ENCODE measurements around the gene AUTS2.

AUTS2 gene

GRCh38 chr7:69873512-69873911 lies 275.2 kb downstream of the AUTS2 start:
- no peak overlapping the region for H3K9ac ChIP-seq (ENCODE audit: low read length)
- H3K79me2 ChIP-seq (ENCODE audit: insufficient read depth, low read length), result peaks cover 29% of the 10 kb centered on the region
- H3K4me3 ChIP-seq (ENCODE audit: insufficient read depth, low read length, poor library complexity, severe bottlenecking), result no peak overlapping the region
- no peaks in the 10 kb centered on the region for H3F3A ChIP-seq (ENCODE audit: insufficient read depth)
- TF ChIP-seq EZH2phosphoT487 (conservative IDR thresholded peaks at IDR 0.05; ENCODE audit: low read length), result no peak
- TF ChIP-seq CTCF (IDR thresholded peaks at IDR 0.05; ENCODE audit: insufficient read depth, low read length, poor library complexity, severe bottlenecking), result no peak
- H3K36me3 ChIP-seq (ENCODE audit: low read length), result no peaks in the 10 kb centered on the region
- no peaks in the 10 kb centered on the region; the same call in 1 of the 2 replicates for H4K20me1 ChIP-seq (ENCODE audit: low read depth, low read length)
- H2AFZ ChIP-seq (ENCODE audit: low read depth, low read length, severe bottlenecking), result no peak overlapping the region
- H3K4me2 ChIP-seq (ENCODE audit: low read depth, low read length, poor library complexity, severe bottlenecking), result no peak overlapping the region
- H3K9me2 ChIP-seq (replicated peaks; ENCODE audit: insufficient read depth, low read length), result no peaks in the 10 kb centered on the region
- no peaks in the 10 kb centered on the region for H3K9me3 ChIP-seq (ENCODE audit: insufficient read depth, low read length)
- H3K27me3 ChIP-seq (ENCODE audit: low read length), result no peaks in the 10 kb centered on the region
- H3K27ac ChIP-seq (ENCODE audit: low read depth, low read length), result no peak overlapping the region

- no peaks in the 10 kb centered on the region for H3K9me2 ChIP-seq (replicated peaks; ENCODE audit: insufficient read depth, low read length)
- no peaks in the 10 kb centered on the region for H3K9me3 ChIP-seq (ENCODE audit: insufficient read depth, low read length)
- no peak overlapping the region for H3K4me3 ChIP-seq (ENCODE audit: insufficient read depth, low read length, poor library complexity, severe bottlenecking)
- TF ChIP-seq CTCF (IDR thresholded peaks at IDR 0.05; ENCODE audit: insufficient read depth, low read length, poor library complexity, severe bottlenecking) (no peak), EZH2phosphoT487 (conservative IDR thresholded peaks at IDR 0.05; ENCODE audit: low read length) (no peak)
- peaks cover 26% of the 10 kb centered on the region for H3K79me2 ChIP-seq (ENCODE audit: insufficient read depth, low read length)
- no peaks in the 10 kb centered on the region for H3K27me3 ChIP-seq (ENCODE audit: low read length)
- H3K27ac ChIP-seq (ENCODE audit: low read depth, low read length), result no peak overlapping the region
- no peaks in the 10 kb centered on the region for H3K36me3 ChIP-seq (ENCODE audit: low read length)
- H3F3A ChIP-seq (ENCODE audit: insufficient read depth), result no peaks in the 10 kb centered on the region
- no peak overlapping the region for H2AFZ ChIP-seq (ENCODE audit: low read depth, low read length, severe bottlenecking)
- peaks cover 3% of the 10 kb centered on the region; the same call in 1 of the 2 replicates for H4K20me1 ChIP-seq (ENCODE audit: low read depth, low read length)
- H3K4me2 ChIP-seq (ENCODE audit: low read depth, low read length, poor library complexity, severe bottlenecking), result no peak overlapping the region
- H3K9ac ChIP-seq (ENCODE audit: low read length), result no peak overlapping the region
Measured at GRCh38 chr7:69878015-69878414, 279.7 kb downstream of the AUTS2 start.

GRCh38 chr7:69878591-69878990 lies 280.3 kb downstream of the AUTS2 start:
- Histone ChIP-seq H3K79me2 (ENCODE audit: insufficient read depth, low read length) (peaks cover 24% of the 10 kb centered on the region), H3K9me2 (replicated peaks; ENCODE audit: insufficient read depth, low read length) (no peaks in the 10 kb centered on the region), H3K4me2 (ENCODE audit: low read depth, low read length, poor library complexity, severe bottlenecking) (no peak overlapping the region), H3K4me3 (ENCODE audit: insufficient read depth, low read length, poor library complexity, severe bottlenecking) (no peak overlapping the region), H3K9ac (ENCODE audit: low read length) (no peak overlapping the region), H3F3A (ENCODE audit: insufficient read depth) (no peaks in the 10 kb centered on the region), H3K27ac (ENCODE audit: low read depth, low read length) (no peak overlapping the region), H3K36me3 (ENCODE audit: low read length) (no peaks in the 10 kb centered on the region), H3K27me3 (ENCODE audit: low read length) (no peaks in the 10 kb centered on the region), H2AFZ (ENCODE audit: low read depth, low read length, severe bottlenecking) (no peak overlapping the region), H4K20me1 (ENCODE audit: low read depth, low read length) (peaks cover 4% of the 10 kb centered on the region; the same call in 1 of the 2 replicates), H3K9me3 (ENCODE audit: insufficient read depth, low read length) (no peaks in the 10 kb centered on the region)
- TF ChIP-seq CTCF (IDR thresholded peaks at IDR 0.05; ENCODE audit: insufficient read depth, low read length, poor library complexity, severe bottlenecking) (no peak), EZH2phosphoT487 (conservative IDR thresholded peaks at IDR 0.05; ENCODE audit: low read length) (no peak)

Data from SU-DHL-6 (cell line).